ENCODE results near the gene TTLL1. TPM values are rescaled to one million over a fixed set of nuclear protein-coding genes. Genes with fewer than 3 reads are reported as not detected.
A peak's percentile ranks its signal among the peaks of the same experiment; 100 is the strongest.

The TTLL1 gene
- total RNA-seq, 1 experiment from 2014 or later: 4.3 TPM

GRCh38 chr22:43060183-43060582 lies 29.0 kb downstream of the TTLL1 start:
- no peak overlapping the region for H2AFZ ChIP-seq (ENCODE audit: low read depth, low read length, poor library complexity, severe bottlenecking)
- BruUV-seq (replicated peaks): no TSS peak
- H3K9ac ChIP-seq (ENCODE audit: low read length): no peak overlapping the region
- TF ChIP-seq ZFX (IDR thresholded peaks at IDR 0.05) (no peak), ZNF274 (IDR thresholded peaks at IDR 0.05; ENCODE audit: low read depth, low read length) (no peak), ELF1 (IDR thresholded peaks at IDR 0.05; ENCODE audit: borderline replicate concordance, low read depth) (no peak), CBX3 (IDR thresholded peaks at IDR 0.05; ENCODE audit: low read depth) (no peak), POLR2A (IDR thresholded peaks at IDR 0.05; ENCODE audit: borderline replicate concordance, extremely low read depth, insufficient read depth, insufficient read length) (no peak), EZH2phosphoT487 (IDR thresholded peaks at IDR 0.05; ENCODE audit: borderline replicate concordance) (no peak), RAD21 (IDR thresholded peaks at IDR 0.05; ENCODE audit: low read depth) (peak; percentile 64), TCF7L2 (IDR thresholded peaks at IDR 0.05; ENCODE audit: borderline replicate concordance, extremely low read depth, insufficient read depth, insufficient read length) (no peak), FOSL1 (IDR thresholded peaks at IDR 0.05; ENCODE audit: low read depth) (no peak)
- TF ChIP-seq, protein P1, sequence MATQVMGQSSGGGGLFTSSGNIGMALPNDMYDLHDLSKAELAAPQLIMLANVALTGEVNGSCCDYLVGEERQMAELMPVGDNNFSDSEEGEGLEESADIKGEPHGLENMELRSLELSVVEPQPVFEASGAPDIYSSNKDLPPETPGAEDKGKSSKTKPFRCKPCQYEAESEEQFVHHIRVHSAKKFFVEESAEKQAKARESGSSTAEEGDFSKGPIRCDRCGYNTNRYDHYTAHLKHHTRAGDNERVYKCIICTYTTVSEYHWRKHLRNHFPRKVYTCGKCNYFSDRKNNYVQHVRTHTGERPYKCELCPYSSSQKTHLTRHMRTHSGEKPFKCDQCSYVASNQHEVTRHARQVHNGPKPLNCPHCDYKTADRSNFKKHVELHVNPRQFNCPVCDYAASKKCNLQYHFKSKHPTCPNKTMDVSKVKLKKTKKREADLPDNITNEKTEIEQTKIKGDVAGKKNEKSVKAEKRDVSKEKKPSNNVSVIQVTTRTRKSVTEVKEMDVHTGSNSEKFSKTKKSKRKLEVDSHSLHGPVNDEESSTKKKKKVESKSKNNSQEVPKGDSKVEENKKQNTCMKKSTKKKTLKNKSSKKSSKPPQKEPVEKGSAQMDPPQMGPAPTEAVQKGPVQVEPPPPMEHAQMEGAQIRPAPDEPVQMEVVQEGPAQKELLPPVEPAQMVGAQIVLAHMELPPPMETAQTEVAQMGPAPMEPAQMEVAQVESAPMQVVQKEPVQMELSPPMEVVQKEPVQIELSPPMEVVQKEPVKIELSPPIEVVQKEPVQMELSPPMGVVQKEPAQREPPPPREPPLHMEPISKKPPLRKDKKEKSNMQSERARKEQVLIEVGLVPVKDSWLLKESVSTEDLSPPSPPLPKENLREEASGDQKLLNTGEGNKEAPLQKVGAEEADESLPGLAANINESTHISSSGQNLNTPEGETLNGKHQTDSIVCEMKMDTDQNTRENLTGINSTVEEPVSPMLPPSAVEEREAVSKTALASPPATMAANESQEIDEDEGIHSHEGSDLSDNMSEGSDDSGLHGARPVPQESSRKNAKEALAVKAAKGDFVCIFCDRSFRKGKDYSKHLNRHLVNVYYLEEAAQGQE (IDR thresholded peaks at IDR 0.05; ENCODE audit: low read depth): no peak
- TF ChIP-seq, protein P2, sequence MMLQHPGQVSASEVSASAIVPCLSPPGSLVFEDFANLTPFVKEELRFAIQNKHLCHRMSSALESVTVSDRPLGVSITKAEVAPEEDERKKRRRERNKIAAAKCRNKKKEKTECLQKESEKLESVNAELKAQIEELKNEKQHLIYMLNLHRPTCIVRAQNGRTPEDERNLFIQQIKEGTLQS (IDR thresholded peaks at IDR 0.05): no peak
- TF ChIP-seq, protein P3, sequence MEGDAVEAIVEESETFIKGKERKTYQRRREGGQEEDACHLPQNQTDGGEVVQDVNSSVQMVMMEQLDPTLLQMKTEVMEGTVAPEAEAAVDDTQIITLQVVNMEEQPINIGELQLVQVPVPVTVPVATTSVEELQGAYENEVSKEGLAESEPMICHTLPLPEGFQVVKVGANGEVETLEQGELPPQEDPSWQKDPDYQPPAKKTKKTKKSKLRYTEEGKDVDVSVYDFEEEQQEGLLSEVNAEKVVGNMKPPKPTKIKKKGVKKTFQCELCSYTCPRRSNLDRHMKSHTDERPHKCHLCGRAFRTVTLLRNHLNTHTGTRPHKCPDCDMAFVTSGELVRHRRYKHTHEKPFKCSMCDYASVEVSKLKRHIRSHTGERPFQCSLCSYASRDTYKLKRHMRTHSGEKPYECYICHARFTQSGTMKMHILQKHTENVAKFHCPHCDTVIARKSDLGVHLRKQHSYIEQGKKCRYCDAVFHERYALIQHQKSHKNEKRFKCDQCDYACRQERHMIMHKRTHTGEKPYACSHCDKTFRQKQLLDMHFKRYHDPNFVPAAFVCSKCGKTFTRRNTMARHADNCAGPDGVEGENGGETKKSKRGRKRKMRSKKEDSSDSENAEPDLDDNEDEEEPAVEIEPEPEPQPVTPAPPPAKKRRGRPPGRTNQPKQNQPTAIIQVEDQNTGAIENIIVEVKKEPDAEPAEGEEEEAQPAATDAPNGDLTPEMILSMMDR (IDR thresholded peaks at IDR 0.05 in 2 of 3, conservative IDR thresholded peaks at IDR 0.05 in 1 of 3; ENCODE audit: borderline replicate concordance in 1 of 3, insufficient read depth in 1 of 3, low read depth in 2 of 3, low read length in 2 of 3): peak; percentile 56 to 86 (median 85); a peak in 5 of 6 replicates
- POLR2A ChIA-PET: interaction anchor here (0.8 kb wide), 1 partner anchor 15 kb away, joined by 3 read pairs; no protein-coding TSS in a partner anchor
- ATAC-seq (peak; percentile 92), DNase-seq (ENCODE audit: low read depth, low spot score) (no peak)
- no peaks in the 10 kb centered on the region for H3K27me3 ChIP-seq (ENCODE audit: insufficient read depth, low read length)
- H3K36me3 ChIP-seq (ENCODE audit: control insufficient read depth in 1 of 2, insufficient read depth in 2 of 2, low read length in 2 of 2): no peaks in the 10 kb centered on the region; a peak in 1 of 4 replicates
- RAD21 ChIA-PET (ENCODE audit: low non-redundant PET in 1 of 2, low total read pairs in 2 of 2, uncharacterized antibody in 2 of 2, unreplicated experiment in 2 of 2): interaction anchor here in 1 of 2 experiments (0.6 to 1.1 kb wide), 2 partner anchors 113 to 192 kb away, joined by 3 read pairs; no protein-coding TSS in a partner anchor
- no peaks in the 10 kb centered on the region for H3K9me2 ChIP-seq (ENCODE audit: insufficient read depth)
- H4K20me1 ChIP-seq (ENCODE audit: insufficient read depth): no peaks in the 10 kb centered on the region
- H3K79me2 ChIP-seq (ENCODE audit: insufficient read depth, low read length): no peaks in the 10 kb centered on the region
- intact Hi-C loops (cut with micrococcal nuclease): no loop called here
- CTCF ChIA-PET: interaction anchor here (0.6 to 1.7 kb wide), 11 partner anchors 9 to 445 kb away, joined by 3 to 5 read pairs (median 3); no protein-coding TSS in a partner anchor
- no peak overlapping the region for H3K4me2 ChIP-seq (ENCODE audit: low read length)
- no peak overlapping the region for H3K4me3 ChIP-seq (replicated peaks in 1 of 2; ENCODE audit: low read depth in 1 of 2, low read length in 2 of 2)
- H3K9me3 ChIP-seq (ENCODE audit: control insufficient read depth in 1 of 2, insufficient read depth in 1 of 2, low read depth in 1 of 2, low read length in 2 of 2): no peaks in the 10 kb centered on the region
- no peak overlapping the region for H3K27ac ChIP-seq (ENCODE audit: low read depth, low read length)
- no peaks in the 10 kb centered on the region for H3K4me1 ChIP-seq (ENCODE audit: control insufficient read depth in 1 of 2, insufficient read depth in 2 of 2, low read length in 2 of 2)
